HAP-1 (cell line): ENCODE measurements around the gene ACSM4.

ENCODE experiments used
- DNase-seq, 2 experiments: peaks; one replicate each; pipeline ENCODE4 v3.0.0-alpha.2; 2016 to 2020; ENCODE audit warnings: low spot score in 2 of 2
- H3K27me3 ChIP-seq: fragments of 250-450 bp; sonication (Bioruptor Pico); 2 replicates; pipeline ENCODE4 v1.5.1; 2020; ENCODE audit warnings: low read depth, mild to moderate bottlenecking, moderate library complexity
- H3K36me3 ChIP-seq: fragments of 250-450 bp; sonication (Bioruptor Pico); replicated peaks from 2 replicates; pipeline ENCODE4 v1.5.1; 2020; ENCODE audit warnings: mild to moderate bottlenecking
- H3K4me1 ChIP-seq: fragments of 250-450 bp; sonication (Bioruptor Pico); 2 replicates; pipeline ENCODE4 v1.5.1; 2020; ENCODE audit warnings: mild to moderate bottlenecking
- H3K4me3 ChIP-seq: fragments of 250-450 bp; sonication (Bioruptor Pico); 2 replicates; pipeline ENCODE4 v1.5.1; 2020; ENCODE audit warnings: mild to moderate bottlenecking, moderate library complexity
- H3K9me3 ChIP-seq: fragments of 250-450 bp; sonication (Bioruptor Pico); 2 replicates; pipeline ENCODE4 v1.5.1; 2020; ENCODE audit warnings: mild to moderate bottlenecking, moderate library complexity
- in situ Hi-C: fragments of 300-500 bp; cut with MboI; formaldehyde crosslinking; loops from 3 replicates; pipeline ENCODE4 v1.14.3; 2020; ENCODE audit warnings: low sequenced_read_pairs, inconsistent platforms, mixed read lengths

The ACSM4 gene

GRCh38 chr12:7351177-7351576, 47.3 kb downstream of the ACSM4 start:
- no peak overlapping the region for H3K4me3 ChIP-seq
- no peaks in the 10 kb centered on the region for H3K4me1 ChIP-seq
- H3K36me3 ChIP-seq, result no peaks in the 10 kb centered on the region
- DNase-seq, result no peak
- no peaks in the 10 kb centered on the region for H3K9me3 ChIP-seq
- in situ Hi-C loops, result no loop called here
- H3K27me3 ChIP-seq, result 0 out of 2 replicates have a peak, but pooled peaks cover 2% of the 10 kb centered on the region

- Histone ChIP-seq H3K36me3 (no peaks in the 10 kb centered on the region), H3K27me3 (0 out of 2 replicates have a peak, but pooled peaks cover 2% of the 10 kb centered on the region), H3K4me1 (no peaks in the 10 kb centered on the region), H3K4me3 (no peak overlapping the region), H3K9me3 (no peaks in the 10 kb centered on the region)
- DNase-seq, result no peak
- in situ Hi-C loops, result no loop called here
These were observed 48.8 kb downstream of the ACSM4 start for GRCh38 chr12:7352661-7353060.

GRCh38 chr12:7354529-7354928, 50.7 kb downstream of the ACSM4 start:
- H3K4me1 ChIP-seq, result no peaks in the 10 kb centered on the region
- in situ Hi-C loops, result no loop called here
- no peaks in the 10 kb centered on the region for H3K9me3 ChIP-seq
- no peak overlapping the region for H3K4me3 ChIP-seq
- 0 out of 2 replicates have a peak, but pooled peaks cover 2% of the 10 kb centered on the region for H3K27me3 ChIP-seq
- no peak for DNase-seq
- H3K36me3 ChIP-seq, result no peaks in the 10 kb centered on the region

- Histone ChIP-seq H3K9me3 (no peaks in the 10 kb centered on the region), H3K4me3 (no peak overlapping the region), H3K36me3 (no peaks in the 10 kb centered on the region), H3K4me1 (no peaks in the 10 kb centered on the region), H3K27me3 (no peaks in the 10 kb centered on the region)
- no peak for DNase-seq
- in situ Hi-C loops, result no loop called here
These were observed 57.4 kb downstream of the ACSM4 start for GRCh38 chr12:7361265-7361664.

GRCh38 chr12:7362734-7363133, 58.9 kb downstream of the ACSM4 start:
- no peaks in the 10 kb centered on the region for H3K27me3 ChIP-seq
- no peaks in the 10 kb centered on the region for H3K9me3 ChIP-seq
- no peaks in the 10 kb centered on the region for H3K4me1 ChIP-seq
- H3K36me3 ChIP-seq, result no peaks in the 10 kb centered on the region
- H3K4me3 ChIP-seq, result no peak overlapping the region
- no peak for DNase-seq
- in situ Hi-C loops, result no loop called here

- DNase-seq, result no peak
- no peak overlapping the region for H3K4me3 ChIP-seq
- in situ Hi-C loops, result no loop called here
These were observed 65.4 kb downstream of the ACSM4 start for GRCh38 chr12:7369274-7369729.

GRCh38 chr12:7373226-7373625, 69.4 kb downstream of the ACSM4 start:
- no peak overlapping the region for H3K4me3 ChIP-seq
- H3K9me3 ChIP-seq, result no peaks in the 10 kb centered on the region
- H3K4me1 ChIP-seq, result no peaks in the 10 kb centered on the region
- no peaks in the 10 kb centered on the region for H3K36me3 ChIP-seq
- no peak for DNase-seq
- peaks cover 17% of the 10 kb centered on the region; the same call in 1 of the 2 replicates for H3K27me3 ChIP-seq
- in situ Hi-C loops, result no loop called here

More at GRCh38 chr12:7369274-7369729, 65.4 kb downstream of the ACSM4 start:
- H3K27me3 ChIP-seq, result no peaks in the 10 kb centered on the region
- no peaks in the 10 kb centered on the region for H3K4me1 ChIP-seq
- H3K36me3 ChIP-seq, result no peaks in the 10 kb centered on the region
- no peaks in the 10 kb centered on the region for H3K9me3 ChIP-seq

GRCh38 chr12:7374423-7375144, 70.7 kb downstream of the ACSM4 start:
- no peaks in the 10 kb centered on the region for H3K36me3 ChIP-seq
- in situ Hi-C loops, result no loop called here
- H3K27me3 ChIP-seq, result peaks cover 24% of the 10 kb centered on the region; the same call in 1 of the 2 replicates
- no peaks in the 10 kb centered on the region for H3K4me1 ChIP-seq
- H3K9me3 ChIP-seq, result no peaks in the 10 kb centered on the region
- DNase-seq, result peak; percentile 23 to 67
- H3K4me3 ChIP-seq, result no peak overlapping the region

- H3K27me3 ChIP-seq, result peaks cover 24% of the 10 kb centered on the region; the same call in 1 of the 2 replicates
- H3K4me3 ChIP-seq, result no peak overlapping the region
- DNase-seq, result no peak
- in situ Hi-C loops, result no loop called here
- H3K36me3 ChIP-seq, result no peaks in the 10 kb centered on the region
- no peaks in the 10 kb centered on the region for H3K9me3 ChIP-seq
- H3K4me1 ChIP-seq, result no peaks in the 10 kb centered on the region
These were observed 71.3 kb downstream of the ACSM4 start for GRCh38 chr12:7375145-7375543.

- in situ Hi-C loops, result no loop called here
- DNase-seq, result no peak
- H3K4me1 ChIP-seq, result no peaks in the 10 kb centered on the region
- no peak overlapping the region for H3K4me3 ChIP-seq
- H3K27me3 ChIP-seq, result peaks cover 24% of the 10 kb centered on the region; the same call in 1 of the 2 replicates
- H3K36me3 ChIP-seq, result no peaks in the 10 kb centered on the region
- no peaks in the 10 kb centered on the region for H3K9me3 ChIP-seq
These were observed 72.3 kb downstream of the ACSM4 start for GRCh38 chr12:7376196-7376595.
